ENCODE results near the gene PCNX3. TPM values are rescaled to one million over a fixed set of nuclear protein-coding genes. Genes with fewer than 3 reads are reported as not detected.

Gene PCNX3
- total RNA-seq (2014; rRNA removed; shearing (Covaris generic)), result 23.5 and 30.2 TPM in 2 replicates
- 8.1 and 8.6 TPM in 2 replicates for polyA plus RNA-seq (2016; fragmentation: Nextera tagmentation; extraction: Ambion mirVana)

GRCh38 chr11:65615229-65615949, at the start of gene PCNX3:
Gene PCNX3, plus strand, starts transcription at chr11:65615776. Its CDS starts 536 bp downstream, at chr11:65616312.
- peak within 1 kb of the TSS; percentile 71 for H2AFZ ChIP-seq

GRCh38 chr11:65569164-65569972, 46.2 kb upstream of the PCNX3 start:
- Histone ChIP-seq H3F3A (ENCODE audit: insufficient read depth) (peaks cover 10% of the 10 kb centered on the region), H3K79me2 (ENCODE audit: insufficient read depth) (peaks cover 60% of the 10 kb centered on the region), H3K9me2 (ENCODE audit: insufficient read depth) (no peaks in the 10 kb centered on the region), H3K9ac (peak overlapping the region; percentile 92), H3K9me3 (ENCODE audit: low read depth) (no peaks in the 10 kb centered on the region), H3K36me3 (ENCODE audit: low read depth) (no peaks in the 10 kb centered on the region), H3K4me3 (peak overlapping the region; percentile 92), H3K27ac (peak overlapping the region; percentile 89), H3K27me3 (replicated peaks; ENCODE audit: insufficient read depth) (no peaks in the 10 kb centered on the region), H4K20me1 (ENCODE audit: insufficient read depth) (no peaks in the 10 kb centered on the region), H3K4me1 (ENCODE audit: insufficient read depth) (peaks cover 37% of the 10 kb centered on the region), H3K4me2 (ENCODE audit: unreplicated experiment) (peak overlapping the region; percentile 87), H2AFZ (peak overlapping the region; percentile 89)
- WGBS, 2 experiments (ENCODE audit: low coverage in 1 of 2, low lambda C conversion rate in 2 of 2, missing lambda C conversion rate in 2 of 2), result 8 to 9% methylated on average over 28 of the region's 28 CpGs
- DNase-seq, result peak; percentile 17
- TF ChIP-seq EZH2 (IDR thresholded peaks at IDR 0.05; ENCODE audit: insufficient read depth, poor library complexity, severe bottlenecking) (no peak), EZH2phosphoT487 (IDR thresholded peaks at IDR 0.05; ENCODE audit: insufficient read depth, low read depth) (no peak)
- in situ Hi-C loops (cut with MboI), result no loop called here

More at GRCh38 chr11:65615229-65615949, at the start of gene PCNX3:
- H3K36me3 ChIP-seq (ENCODE audit: low read depth), result no peaks in the 10 kb centered on the region; the same call in 1 of the 2 replicates
- H3K4me3 ChIP-seq, result peak within 1 kb of the TSS; percentile 85
- in situ Hi-C loops (cut with MboI), result no loop called here
- DNase-seq, result peak; percentile 100
- peaks cover under 1% of the 10 kb centered on the region; the same call in 1 of the 2 replicates for H3F3A ChIP-seq (ENCODE audit: insufficient read depth)
- H3K9me2 ChIP-seq (ENCODE audit: insufficient read depth), result no peaks in the 10 kb centered on the region
- H3K9ac ChIP-seq, result peak within 1 kb of the TSS; percentile 89
- H3K4me2 ChIP-seq (ENCODE audit: unreplicated experiment), result peak within 1 kb of the TSS; percentile 97
- no peaks in the 10 kb centered on the region for H3K27me3 ChIP-seq (replicated peaks; ENCODE audit: insufficient read depth)
- no peaks in the 10 kb centered on the region for H3K9me3 ChIP-seq (ENCODE audit: low read depth)
- TF ChIP-seq EZH2 (IDR thresholded peaks at IDR 0.05; ENCODE audit: insufficient read depth, poor library complexity, severe bottlenecking) (no peak), EZH2phosphoT487 (IDR thresholded peaks at IDR 0.05; ENCODE audit: insufficient read depth, low read depth) (no peak)
- peaks cover 85% of the 10 kb centered on the region for H3K79me2 ChIP-seq (ENCODE audit: insufficient read depth)
- 1% methylated on average over 54 of the region's 55 CpGs for WGBS, 2 experiments (ENCODE audit: low coverage in 1 of 2, low lambda C conversion rate in 2 of 2, missing lambda C conversion rate in 2 of 2)
- no peaks in the 10 kb centered on the region for H4K20me1 ChIP-seq (ENCODE audit: insufficient read depth)
- H3K4me1 ChIP-seq (ENCODE audit: insufficient read depth), result peaks cover 17% of the 10 kb centered on the region
- H3K27ac ChIP-seq, result peak within 1 kb of the TSS; percentile 77

GRCh38 chr11:65569973-65570918, 45.3 kb upstream of the PCNX3 start, which contains the start of gene ZNRD2:
Gene ZNRD2, plus strand, starts transcription at chr11:65570477. Its CDS starts 15 bp downstream, at chr11:65570492.
- Histone ChIP-seq H3K27me3 (replicated peaks; ENCODE audit: insufficient read depth) (no peaks in the 10 kb centered on the region), H3K27ac (peak within 1 kb of the TSS; percentile 89), H3K9me2 (ENCODE audit: insufficient read depth) (no peaks in the 10 kb centered on the region), H3K4me2 (ENCODE audit: unreplicated experiment) (peak within 1 kb of the TSS; percentile 87), H3F3A (ENCODE audit: insufficient read depth) (peaks cover 17% of the 10 kb centered on the region), H3K4me1 (ENCODE audit: insufficient read depth) (peaks cover 42% of the 10 kb centered on the region), H3K4me3 (peak within 1 kb of the TSS; percentile 92), H3K36me3 (ENCODE audit: low read depth) (no peaks in the 10 kb centered on the region), H3K9me3 (ENCODE audit: low read depth) (no peaks in the 10 kb centered on the region), H4K20me1 (ENCODE audit: insufficient read depth) (no peaks in the 10 kb centered on the region), H3K79me2 (ENCODE audit: insufficient read depth) (peaks cover 60% of the 10 kb centered on the region), H2AFZ (peak within 1 kb of the TSS; percentile 89), H3K9ac (peak within 1 kb of the TSS; percentile 92)
- TF ChIP-seq EZH2phosphoT487 (IDR thresholded peaks at IDR 0.05; ENCODE audit: insufficient read depth, low read depth), result no peak
- no peak for TF ChIP-seq EZH2 (IDR thresholded peaks at IDR 0.05; ENCODE audit: insufficient read depth, poor library complexity, severe bottlenecking)
- in situ Hi-C loops (cut with MboI), result no loop called here
- 0 to 2% methylated on average over 62 to 86 of the region's 89 CpGs for WGBS, 2 experiments (ENCODE audit: low coverage in 1 of 2, low lambda C conversion rate in 2 of 2, missing lambda C conversion rate in 2 of 2)
- peak; percentile 100 for DNase-seq
